GM12874 (cell line): ENCODE data around the gene ZNF837.

ENCODE experiments used
- CTCF ChIP-seq: IDR thresholded peaks from 2 replicates; pipeline ENCODE4 v1.5.1; 2011; ENCODE audit warnings: low read depth, mild to moderate bottlenecking, control low read depth, low read length, moderate library complexity; ENCODE audit not compliant: insufficient read depth

ZNF837 gene

GRCh38 chr19:58325311-58326022 lies 55.4 kb downstream of the ZNF837 start:
- TF ChIP-seq CTCF, result no peak

- no peak for TF ChIP-seq CTCF
Observed at GRCh38 chr19:58319241-58319640, 61.6 kb downstream of the ZNF837 start.

DNA sequence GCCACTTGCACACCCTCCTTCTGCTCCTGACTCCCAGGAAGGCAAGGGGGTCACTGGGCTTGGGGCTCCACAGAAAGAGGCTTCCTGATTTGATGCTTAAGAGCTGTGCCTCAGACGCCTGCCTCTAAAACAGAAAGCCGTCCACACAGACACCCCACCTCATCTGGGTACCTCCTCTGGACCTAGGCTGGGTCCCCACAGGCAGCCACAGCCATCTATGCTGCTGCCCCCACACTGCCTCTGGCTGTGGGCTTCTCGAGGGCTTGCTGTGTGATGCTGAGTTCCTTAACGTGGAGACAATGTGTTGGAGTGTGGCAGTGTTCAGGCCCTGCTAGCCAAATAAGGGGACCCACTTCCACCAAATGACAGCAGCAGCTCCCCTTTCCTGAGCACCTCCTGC lies 62.5 kb downstream of the ZNF837 start:
- no peak for TF ChIP-seq CTCF
